GM23248 (cell line): ENCODE data around the gene MPV17. TPM values are rescaled to one million over a fixed set of nuclear protein-coding genes. Genes with fewer than 3 reads are reported as not detected.

Experiments used
- DNase-seq: peaks from one replicate; pipeline ENCODE4 v3.0.0-alpha.2; 2015
- H2AFZ ChIP-seq: fragments of 200-600 bp; sonication (generic); 2 replicates; pipeline ENCODE4 v1.6.1; 2016; ENCODE audit warnings: antibody characterized with exemption
- H3F3A ChIP-seq: fragments of 200-600 bp; sonication (generic); 2 replicates; pipeline ENCODE4 v1.6.1; 2016; ENCODE audit warnings: mild to moderate bottlenecking, antibody characterized with exemption, mixed run types; ENCODE audit not compliant: insufficient read depth
- H3K27ac ChIP-seq: fragments of 200-600 bp; sonication (generic); 2 replicates; pipeline ENCODE4 v1.5.1; 2016; ENCODE audit warnings: mild to moderate bottlenecking
- H3K27me3 ChIP-seq: fragments of 200-600 bp; sonication (generic); replicated peaks from 2 replicates; pipeline ENCODE4 v1.6.1; 2016; ENCODE audit warnings: mild to moderate bottlenecking; ENCODE audit not compliant: insufficient read depth
- H3K36me3 ChIP-seq: fragments of 200-600 bp; sonication (generic); 2 replicates; pipeline ENCODE4 v1.6.1; 2016; ENCODE audit warnings: low read depth, mild to moderate bottlenecking
- H3K4me1 ChIP-seq: fragments of 200-600 bp; sonication (generic); 2 replicates; pipeline ENCODE4 v1.6.1; 2016; ENCODE audit warnings: mild to moderate bottlenecking; ENCODE audit not compliant: insufficient read depth
- H3K4me2 ChIP-seq: fragments of 200-600 bp; sonication (generic); one replicate; pipeline ENCODE4 v1.6.1; 2016; ENCODE audit warnings: mild to moderate bottlenecking; ENCODE audit not compliant: unreplicated experiment
- H3K4me3 ChIP-seq: fragments of 200-600 bp; sonication (generic); 2 replicates; pipeline ENCODE4 v1.5.1; 2016; ENCODE audit warnings: mild to moderate bottlenecking
- H3K79me2 ChIP-seq: fragments of 200-600 bp; sonication (generic); 2 replicates; pipeline ENCODE4 v1.6.1; 2016; ENCODE audit warnings: mild to moderate bottlenecking; ENCODE audit not compliant: insufficient read depth
- H3K9ac ChIP-seq: fragments of 200-600 bp; sonication (generic); 2 replicates; pipeline ENCODE4 v1.6.1; 2016; ENCODE audit warnings: mild to moderate bottlenecking
- H3K9me2 ChIP-seq: fragments of 200-600 bp; sonication (generic); 2 replicates; pipeline ENCODE4 v1.6.1; 2016; ENCODE audit warnings: mixed run types, mild to moderate bottlenecking, moderate library complexity; ENCODE audit not compliant: insufficient read depth
- H3K9me3 ChIP-seq: fragments of 200-600 bp; sonication (generic); one replicate; pipeline ENCODE4 v1.6.1; 2017; ENCODE audit warnings: low read depth
- H4K20me1 ChIP-seq: fragments of 200-600 bp; sonication (generic); 2 replicates; pipeline ENCODE4 v1.6.0; 2016; ENCODE audit not compliant: insufficient read depth
- EZH2 ChIP-seq: fragments of 200-600 bp; sonication (generic); IDR thresholded peaks from 2 replicates; pipeline ENCODE4 v1.6.1; 2018; ENCODE audit warnings: antibody characterized with exemption, mild to moderate bottlenecking; ENCODE audit not compliant: insufficient read depth, poor library complexity, severe bottlenecking
- EZH2phosphoT487 ChIP-seq: fragments of 200-600 bp; sonication (generic); IDR thresholded peaks from 2 replicates; pipeline ENCODE4 v1.6.1; 2018; ENCODE audit warnings: antibody characterized with exemption, moderate library complexity, mild to moderate bottlenecking, low read depth; ENCODE audit not compliant: insufficient read depth
- WGBS, 2 experiments: methylation state at CpG; one replicate each; pipeline ENCODE4 v1.1.6; 2015 to 2017; ENCODE audit warnings: low lambda C conversion rate in 2 of 2, low coverage in 1 of 2; ENCODE audit errors: missing lambda C conversion rate in 2 of 2; 5-methylcytosine and 5-hydroxymethylcytosine counted together
- in situ Hi-C: fragments of 300-500 bp; cut with MboI; formaldehyde crosslinking; loops from 2 replicates; pipeline ENCODE4 v1.15.0; 2020
- polyA plus RNA-seq: library from polyadenylated mRNA; unstranded; fragments of >200 nt; fragmentation: Nextera tagmentation; extraction: Ambion mirVana; gene quantifications from 2 replicates; pipeline ENCODE4 v1.2.1, GENCODE V29; 2016
- total RNA-seq: library from RNA; depleted of rRNA; stranded (reverse); fragments of >200 nt; shearing (Covaris generic); gene quantifications from 2 replicates; pipeline ENCODE4 v1.2.3, GENCODE V29; 2014

MPV17 gene
- total and polyA plus RNA-seq, 2 experiments from 2014 or later, result 91.0 to 128 TPM

DNA sequence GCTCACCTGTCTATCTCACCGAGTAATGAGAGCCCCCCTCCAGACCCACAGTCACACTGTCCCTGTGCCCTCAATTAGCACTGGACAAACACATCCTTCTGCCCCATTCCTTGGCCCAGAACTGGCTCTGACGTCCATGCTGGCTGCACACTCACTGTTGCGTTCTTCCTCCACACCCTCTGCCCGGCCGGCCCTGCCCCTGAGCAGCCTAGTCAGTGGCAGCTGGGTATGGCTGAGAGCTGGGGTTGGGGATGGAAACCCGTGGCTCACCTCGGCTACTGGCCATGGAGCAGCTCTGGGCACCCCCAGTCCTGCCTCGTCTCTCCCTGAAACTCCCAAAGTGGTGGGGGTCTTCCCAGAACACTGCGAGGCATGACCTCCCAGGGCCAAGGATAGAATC lies 8.2 kb downstream of the MPV17 start:
- H3K9me3 ChIP-seq, result no peaks in the 10 kb centered on the region

DNA sequence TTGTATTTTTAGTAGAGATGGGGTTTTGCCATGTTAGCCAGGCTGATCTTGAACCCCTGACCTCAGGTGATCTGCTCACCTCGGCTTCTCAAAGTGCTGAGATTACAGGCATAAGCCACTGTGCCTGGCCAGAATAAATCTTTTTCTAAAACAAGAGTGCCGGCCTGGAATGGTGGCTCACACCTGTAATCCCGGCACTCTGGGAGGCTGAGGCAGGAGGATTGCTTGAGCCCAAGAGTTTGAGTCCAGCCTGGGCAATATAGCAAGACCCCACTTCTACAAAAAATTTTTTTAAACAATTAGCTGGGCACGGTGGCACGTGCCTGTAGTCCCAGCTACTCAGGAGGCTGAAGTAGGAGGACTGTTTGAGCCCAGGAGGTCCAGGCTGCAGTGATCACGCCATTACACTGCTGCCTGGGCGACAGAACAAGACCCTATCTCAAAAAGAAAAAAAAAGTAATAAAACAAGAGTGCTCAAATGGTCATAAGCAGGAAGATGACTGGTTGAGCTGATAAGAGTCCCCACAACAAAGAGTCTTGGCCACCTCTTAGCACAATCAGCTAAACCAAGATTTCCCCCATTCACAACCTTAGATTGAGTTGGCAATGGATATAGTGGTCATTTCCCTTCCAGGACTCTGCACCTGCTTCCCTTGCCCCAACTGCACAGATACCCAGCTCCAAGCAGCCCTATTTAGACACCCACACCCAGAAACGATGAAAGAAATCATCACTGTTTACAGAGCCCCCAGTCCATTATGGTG lies 8.8 kb downstream of the MPV17 start:
- H3K79me2 ChIP-seq, result peaks cover 3% of the 10 kb centered on the region
- no peaks in the 10 kb centered on the region for H3K4me1 ChIP-seq
- H3K9me2 ChIP-seq, result no peaks in the 10 kb centered on the region
- no peaks in the 10 kb centered on the region for H3F3A ChIP-seq
- DNase-seq, result no peak
- no peak overlapping the region for H3K9ac ChIP-seq
- no peaks in the 10 kb centered on the region for H3K9me3 ChIP-seq
- no peaks in the 10 kb centered on the region; the same call in 1 of the 2 replicates for H3K36me3 ChIP-seq
- H3K4me2 ChIP-seq, result no peak overlapping the region
- no peak overlapping the region for H3K4me3 ChIP-seq
- H2AFZ ChIP-seq, result no peak overlapping the region
- in situ Hi-C loops, result no loop called here
- H3K27ac ChIP-seq, result no peak overlapping the region
- no peaks in the 10 kb centered on the region for H3K27me3 ChIP-seq
- 90 to 93% methylated on average over 8 of the region's 8 CpGs for WGBS, 2 experiments
- TF ChIP-seq EZH2 (no peak), EZH2phosphoT487 (no peak)
- H4K20me1 ChIP-seq, result no peaks in the 10 kb centered on the region

More for the DNA sequence above, 8.2 kb downstream of the MPV17 start:
- TF ChIP-seq EZH2phosphoT487 (no peak), EZH2 (no peak)
- WGBS, 2 experiments, result 85% methylated on average over 9 of the region's 9 CpGs
- no peak overlapping the region for H2AFZ ChIP-seq
- no peaks in the 10 kb centered on the region for H3F3A ChIP-seq
- H3K79me2 ChIP-seq, result peaks cover 10% of the 10 kb centered on the region
- no peak for DNase-seq
- in situ Hi-C loops, result no loop called here
- H3K27me3 ChIP-seq, result no peaks in the 10 kb centered on the region
- no peaks in the 10 kb centered on the region for H3K9me2 ChIP-seq
- no peaks in the 10 kb centered on the region for H3K4me1 ChIP-seq
- no peaks in the 10 kb centered on the region for H3K36me3 ChIP-seq
- H4K20me1 ChIP-seq, result no peaks in the 10 kb centered on the region
- H3K9ac ChIP-seq, result no peak overlapping the region
- H3K4me3 ChIP-seq, result no peak overlapping the region
- H3K27ac ChIP-seq, result no peak overlapping the region
- H3K4me2 ChIP-seq, result no peak overlapping the region

DNA sequence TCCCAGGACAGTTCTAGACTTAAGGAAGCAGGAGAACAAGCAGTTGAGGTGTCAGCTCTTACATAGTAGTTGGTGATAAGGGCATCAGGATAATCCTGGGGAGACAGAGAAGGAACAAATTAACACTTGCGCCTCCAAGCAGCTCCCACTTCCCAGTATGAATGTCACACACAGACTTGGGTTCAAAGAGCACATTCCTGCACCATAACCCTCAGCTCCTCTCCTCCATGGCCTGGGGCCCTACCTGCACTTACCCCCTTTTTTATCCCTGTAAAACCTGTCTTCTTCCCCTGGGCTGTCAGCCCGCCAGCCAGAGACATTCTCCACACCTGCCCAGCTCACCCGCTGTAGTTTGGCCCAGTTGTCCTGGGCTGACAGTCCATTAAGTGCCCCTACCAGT lies 10.7 kb downstream of the MPV17 start:
- WGBS, 2 experiments, result 98 to 100% methylated on average over 3 of the region's 3 CpGs
- in situ Hi-C loops, result no loop called here
- Histone ChIP-seq H2AFZ (no peak overlapping the region), H3K4me2 (no peak overlapping the region), H3K9me3 (no peaks in the 10 kb centered on the region), H3F3A (no peaks in the 10 kb centered on the region), H3K9ac (no peak overlapping the region), H3K4me1 (0 out of 2 replicates have a peak, but pooled peaks cover under 1% of the 10 kb centered on the region), H4K20me1 (no peaks in the 10 kb centered on the region), H3K4me3 (no peak overlapping the region), H3K79me2 (no peaks in the 10 kb centered on the region), H3K27me3 (peaks cover 9% of the 10 kb centered on the region), H3K9me2 (no peaks in the 10 kb centered on the region), H3K27ac (no peak overlapping the region), H3K36me3 (no peaks in the 10 kb centered on the region; the same call in 1 of the 2 replicates)
- no peak for TF ChIP-seq EZH2
- TF ChIP-seq EZH2phosphoT487, result no peak
- no peak for DNase-seq

DNA sequence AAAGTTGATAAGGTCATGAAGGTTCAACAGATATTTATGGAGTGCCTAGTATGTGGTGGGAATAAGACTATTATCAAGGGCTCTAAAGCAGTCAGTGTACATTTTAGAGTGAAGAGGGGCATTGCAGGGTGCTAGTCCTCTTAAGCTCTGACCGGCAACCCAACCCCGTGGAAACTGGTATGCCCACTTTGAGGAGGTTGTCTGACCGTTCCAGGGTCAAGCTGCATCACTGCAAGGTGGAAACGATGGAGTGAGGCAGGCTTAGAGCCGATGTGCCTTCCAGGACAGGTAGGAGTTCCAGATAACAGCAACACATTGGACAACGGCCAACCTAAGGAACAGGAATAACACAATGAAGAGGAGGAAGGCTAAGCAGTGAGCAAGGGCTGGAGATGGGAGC lies 13.2 kb downstream of the MPV17 start:
- no peaks in the 10 kb centered on the region for H3K9me2 ChIP-seq
- no peaks in the 10 kb centered on the region for H4K20me1 ChIP-seq
- no peaks in the 10 kb centered on the region; the same call in 1 of the 2 replicates for H3K36me3 ChIP-seq
- H3K4me2 ChIP-seq, result no peak overlapping the region
- H3K79me2 ChIP-seq, result no peaks in the 10 kb centered on the region
- no peak overlapping the region for H3K27ac ChIP-seq
- H3F3A ChIP-seq, result no peaks in the 10 kb centered on the region
- no peak overlapping the region for H3K9ac ChIP-seq
- WGBS, 2 experiments, result 97 to 99% methylated on average over 6 of the region's 6 CpGs
- 0 out of 2 replicates have a peak, but pooled peaks cover 4% of the 10 kb centered on the region for H3K4me1 ChIP-seq
- no peak for TF ChIP-seq EZH2phosphoT487
- no peak for DNase-seq
- no peak overlapping the region for H2AFZ ChIP-seq
- no peak overlapping the region for H3K4me3 ChIP-seq
- in situ Hi-C loops, result no loop called here
- H3K27me3 ChIP-seq, result peaks cover 20% of the 10 kb centered on the region
- no peaks in the 10 kb centered on the region for H3K9me3 ChIP-seq
